HepG2 (cell line): ENCODE data around the gene METTL27. TPM values are rescaled to one million over a fixed set of nuclear protein-coding genes. Genes with fewer than 3 reads are reported as not detected.
A peak's percentile ranks its signal among the peaks of the same experiment; 100 is the strongest.

ENCODE experiments used
- ARID4A ChIP-seq: sonication (generic); formaldehyde crosslinking; IDR thresholded peaks from 2 replicates; pipeline ENCODE4 v1.5.0; 2020; ENCODE audit warnings: mild to moderate bottlenecking, missing genetic modification reagents, borderline replicate concordance
- CCDC6 ChIP-seq: sonication (generic); formaldehyde crosslinking; IDR thresholded peaks from 2 replicates; pipeline ENCODE4 v1.8.1; 2022; ENCODE audit warnings: mild to moderate bottlenecking, missing genetic modification reagents, moderate library complexity
- FOXP1 ChIP-seq, 2 experiments: fragments of 450-650 bp in 1 of 2; IDR thresholded peaks; 2 replicates each; pipeline ENCODE4 v1.6.1; 2017 to 2018; ENCODE audit warnings: antibody characterized with exemption in 1 of 2
- FOXP4 ChIP-seq: sonication (generic); formaldehyde crosslinking; IDR thresholded peaks from 2 replicates; pipeline ENCODE4 v1.4.0; 2020; ENCODE audit warnings: missing genetic modification reagents
- HNF4G ChIP-seq, 2 experiments: sonication (generic) in 1 of 2; formaldehyde crosslinking in 1 of 2; IDR thresholded peaks; 2 replicates each; pipeline versions ENCODE4 v1.4.0 to v1.6.1; 2011 to 2020; ENCODE audit warnings: borderline replicate concordance in 2 of 2, low read depth in 2 of 2, mild to moderate bottlenecking in 2 of 2, low read length in 1 of 2, missing genetic modification reagents in 1 of 2, moderate library complexity in 1 of 2
- MXD3 ChIP-seq: IDR thresholded peaks from 2 replicates; pipeline ENCODE4 v1.6.1; 2016; ENCODE audit warnings: mild to moderate bottlenecking, missing biosample characterization, missing genetic modification reagents
- RFX5 ChIP-seq: IDR thresholded peaks from 2 replicates; pipeline ENCODE4 v1.6.1; 2011; ENCODE audit warnings: low read depth, low read length, improper control_type of control experiment
- TBL1XR1 ChIP-seq: fragments of 150-350 bp; IDR thresholded peaks from 2 replicates; pipeline ENCODE4 v1.6.1; 2014; ENCODE audit warnings: borderline replicate concordance, low read length; ENCODE audit not compliant: partially characterized antibody
- ZBTB44 ChIP-seq: sonication (generic); formaldehyde crosslinking; IDR thresholded peaks from 2 replicates; pipeline ENCODE4 v1.4.0; 2020; ENCODE audit warnings: missing genetic modification reagents
- ZNF143 ChIP-seq: sonication (generic); formaldehyde crosslinking; IDR thresholded peaks from 2 replicates; pipeline ENCODE4 v1.4.0; 2020; ENCODE audit warnings: missing genetic modification reagents
- ZNF280B ChIP-seq: sonication (generic); formaldehyde crosslinking; IDR thresholded peaks from 2 replicates; pipeline ENCODE4 v1.5.0; 2020; ENCODE audit warnings: missing genetic modification reagents, mild to moderate bottlenecking, borderline replicate concordance
- ZNF567 ChIP-seq: sonication (generic); formaldehyde crosslinking; IDR thresholded peaks from 2 replicates; pipeline ENCODE4 v1.8.1; 2023; ENCODE audit warnings: mild to moderate bottlenecking, missing genetic modification reagents, borderline replicate concordance
- ZNF572 ChIP-seq: sonication (generic); formaldehyde crosslinking; IDR thresholded peaks from 2 replicates; pipeline ENCODE4 v1.5.1; 2020; ENCODE audit warnings: mild to moderate bottlenecking, missing genetic modification reagents
- ZNF768 ChIP-seq: sonication (generic); formaldehyde crosslinking; IDR thresholded peaks from 2 replicates; pipeline ENCODE4 v1.4.0; 2020; ENCODE audit warnings: missing genetic modification reagents
- polyA plus RNA-seq, 8 experiments: library from polyadenylated mRNA; depleted of rRNA in 3 of 8; stranded (reverse) in 7 of 8; unstranded in 1 of 8; fragments of >200 nt; fragmentation: Illumina TruSeq in 4 of 8; extraction: Trizol in 4 of 8; gene quantifications; 2 replicates each; pipeline versions ENCODE4 v1.2.1 to v1.2.3, GENCODE V29; 2011 to 2016; ENCODE audit warnings: low read depth in 4 of 8, missing spikeins in 1 of 8, mixed read lengths in 1 of 8; ENCODE audit not compliant: insufficient read depth in 1 of 8
- total RNA-seq, 5 experiments: library from RNA; depleted of rRNA; stranded (reverse); fragments of >200 nt; fragmentation: Illumina TruSeq; extraction: Trizol; gene quantifications; 2 replicates each; pipeline ENCODE4 v1.2.3, GENCODE V29; 2016; ENCODE audit warnings: low read depth in 1 of 5

METTL27 gene
- total and polyA plus RNA-seq, 2 of the 13 experiments (the other 11 are each of a cell fraction or from before 2014, with no cell fraction given), result 2.0 to 3.0 TPM

- TF ChIP-seq CCDC6 (CRISPR knock-in tag) (no peak), FOXP4 (CRISPR knock-in tag) (peak; percentile 57), ZNF280B (no peak), FOXP1 (IDR thresholded peaks at IDR 0.05) (no peak), FOXP1 (CRISPR knock-in tag; IDR thresholded peaks at IDR 0.05) (peak; percentile 62), ARID4A (CRISPR knock-in tag) (no peak), ZNF572 (no peak), RFX5 (no peak), ZBTB44 (no peak), MXD3 (no peak; the same call in 1 of the 2 replicates), TBL1XR1 (no peak), ZNF768 (CRISPR knock-in tag) (no peak), HNF4G (IDR thresholded peaks at IDR 0.05; ENCODE audit: borderline replicate concordance, low read depth, low read length) (peak; percentile 15; the same call in 1 of the 2 replicates), HNF4G (CRISPR knock-in tag; IDR thresholded peaks at IDR 0.05; ENCODE audit: borderline replicate concordance, low read depth) (no peak), ZNF567 (CRISPR knock-in tag) (0 out of 2 replicates have a peak, but pooled peaks have one; percentile 2), ZNF143 (no peak)
These were observed 12.2 kb downstream of the METTL27 start (continued) for GRCh38 chr7:73829921-73830680.
